HEK293 (cell line): ENCODE data around the gene NKX6-1.

Experiments
- YY1 ChIP-seq: fragments of 450-650 bp; formaldehyde crosslinking; IDR thresholded peaks from 2 replicates; pipeline ENCODE4 v1.5.1; 2018; ENCODE audit warnings: missing biosample characterization, missing genetic modification characterization
- ZNF114 ChIP-seq: fragments of 450-650 bp; formaldehyde crosslinking; IDR thresholded peaks from 2 replicates; pipeline ENCODE4 v1.5.0; 2017; ENCODE audit warnings: missing biosample characterization, missing genetic modification characterization
- ZNF707 ChIP-seq: fragments of 450-650 bp; formaldehyde crosslinking; IDR thresholded peaks from 2 replicates; pipeline ENCODE4 v1.5.1; 2016; ENCODE audit warnings: missing biosample characterization, missing genetic modification characterization
- TF ChIP-seq, protein P1 (sequence below): fragments of 450-650 bp; formaldehyde crosslinking; IDR thresholded peaks from 2 replicates; pipeline ENCODE4 v1.5.1; 2016; ENCODE audit warnings: missing biosample characterization, missing genetic modification characterization
- TF ChIP-seq, protein P2 (sequence below): fragments of 450-650 bp; formaldehyde crosslinking; IDR thresholded peaks from 2 replicates; pipeline ENCODE4 v1.5.1; 2016; ENCODE audit warnings: missing biosample characterization, missing genetic modification characterization
- TF ChIP-seq, protein P3 (sequence below): fragments of 450-650 bp; formaldehyde crosslinking; IDR thresholded peaks from 2 replicates; pipeline ENCODE4 v1.5.1; 2016; ENCODE audit warnings: missing biosample characterization, missing genetic modification characterization, borderline replicate concordance

DNA sequence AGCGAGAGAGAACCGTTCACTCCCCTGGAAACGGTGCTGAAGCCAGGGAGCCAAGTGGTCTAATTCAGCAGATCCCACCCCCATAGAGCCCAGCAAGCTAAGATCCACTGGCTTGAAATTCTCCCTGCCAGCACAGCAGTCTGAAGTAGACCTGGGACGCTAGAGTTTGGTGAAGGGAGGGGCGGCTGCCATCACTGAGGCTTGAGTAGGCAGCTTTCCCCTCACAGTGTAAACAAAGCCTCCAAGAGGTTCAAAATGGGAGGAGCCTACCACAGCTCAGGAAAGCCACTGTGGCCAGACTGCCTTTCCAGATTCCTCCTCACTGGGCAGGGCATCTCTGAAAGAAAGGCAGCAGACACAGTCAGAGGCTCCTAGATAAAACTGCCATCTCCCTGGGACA is 46.0 kb upstream of the NKX6-1 start:
- TF ChIP-seq YY1 (no peak), ZNF114 (tag by site-specific recombination) (no peak), ZNF707 (tag by site-specific recombination) (no peak)
- TF ChIP-seq, protein P1, sequence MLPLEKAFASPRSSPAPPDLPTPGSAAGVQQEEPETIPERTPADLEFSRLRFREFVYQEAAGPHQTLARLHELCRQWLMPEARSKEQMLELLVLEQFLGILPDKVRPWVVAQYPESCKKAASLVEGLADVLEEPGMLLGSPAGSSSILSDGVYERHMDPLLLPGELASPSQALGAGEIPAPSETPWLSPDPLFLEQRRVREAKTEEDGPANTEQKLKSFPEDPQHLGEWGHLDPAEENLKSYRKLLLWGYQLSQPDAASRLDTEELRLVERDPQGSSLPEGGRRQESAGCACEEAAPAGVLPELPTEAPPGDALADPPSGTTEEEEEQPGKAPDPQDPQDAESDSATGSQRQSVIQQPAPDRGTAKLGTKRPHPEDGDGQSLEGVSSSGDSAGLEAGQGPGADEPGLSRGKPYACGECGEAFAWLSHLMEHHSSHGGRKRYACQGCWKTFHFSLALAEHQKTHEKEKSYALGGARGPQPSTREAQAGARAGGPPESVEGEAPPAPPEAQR (tag by site-specific recombination) = no peak
- TF ChIP-seq, protein P2, sequence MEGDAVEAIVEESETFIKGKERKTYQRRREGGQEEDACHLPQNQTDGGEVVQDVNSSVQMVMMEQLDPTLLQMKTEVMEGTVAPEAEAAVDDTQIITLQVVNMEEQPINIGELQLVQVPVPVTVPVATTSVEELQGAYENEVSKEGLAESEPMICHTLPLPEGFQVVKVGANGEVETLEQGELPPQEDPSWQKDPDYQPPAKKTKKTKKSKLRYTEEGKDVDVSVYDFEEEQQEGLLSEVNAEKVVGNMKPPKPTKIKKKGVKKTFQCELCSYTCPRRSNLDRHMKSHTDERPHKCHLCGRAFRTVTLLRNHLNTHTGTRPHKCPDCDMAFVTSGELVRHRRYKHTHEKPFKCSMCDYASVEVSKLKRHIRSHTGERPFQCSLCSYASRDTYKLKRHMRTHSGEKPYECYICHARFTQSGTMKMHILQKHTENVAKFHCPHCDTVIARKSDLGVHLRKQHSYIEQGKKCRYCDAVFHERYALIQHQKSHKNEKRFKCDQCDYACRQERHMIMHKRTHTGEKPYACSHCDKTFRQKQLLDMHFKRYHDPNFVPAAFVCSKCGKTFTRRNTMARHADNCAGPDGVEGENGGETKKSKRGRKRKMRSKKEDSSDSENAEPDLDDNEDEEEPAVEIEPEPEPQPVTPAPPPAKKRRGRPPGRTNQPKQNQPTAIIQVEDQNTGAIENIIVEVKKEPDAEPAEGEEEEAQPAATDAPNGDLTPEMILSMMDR = no peak
- TF ChIP-seq, protein P3, sequence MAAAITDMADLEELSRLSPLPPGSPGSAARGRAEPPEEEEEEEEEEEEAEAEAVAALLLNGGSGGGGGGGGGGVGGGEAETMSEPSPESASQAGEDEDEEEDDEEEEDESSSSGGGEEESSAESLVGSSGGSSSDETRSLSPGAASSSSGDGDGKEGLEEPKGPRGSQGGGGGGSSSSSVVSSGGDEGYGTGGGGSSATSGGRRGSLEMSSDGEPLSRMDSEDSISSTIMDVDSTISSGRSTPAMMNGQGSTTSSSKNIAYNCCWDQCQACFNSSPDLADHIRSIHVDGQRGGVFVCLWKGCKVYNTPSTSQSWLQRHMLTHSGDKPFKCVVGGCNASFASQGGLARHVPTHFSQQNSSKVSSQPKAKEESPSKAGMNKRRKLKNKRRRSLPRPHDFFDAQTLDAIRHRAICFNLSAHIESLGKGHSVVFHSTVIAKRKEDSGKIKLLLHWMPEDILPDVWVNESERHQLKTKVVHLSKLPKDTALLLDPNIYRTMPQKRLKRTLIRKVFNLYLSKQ (tag by site-specific recombination) = no peak
